ENCODE data around the gene ADNP2.

DNA sequence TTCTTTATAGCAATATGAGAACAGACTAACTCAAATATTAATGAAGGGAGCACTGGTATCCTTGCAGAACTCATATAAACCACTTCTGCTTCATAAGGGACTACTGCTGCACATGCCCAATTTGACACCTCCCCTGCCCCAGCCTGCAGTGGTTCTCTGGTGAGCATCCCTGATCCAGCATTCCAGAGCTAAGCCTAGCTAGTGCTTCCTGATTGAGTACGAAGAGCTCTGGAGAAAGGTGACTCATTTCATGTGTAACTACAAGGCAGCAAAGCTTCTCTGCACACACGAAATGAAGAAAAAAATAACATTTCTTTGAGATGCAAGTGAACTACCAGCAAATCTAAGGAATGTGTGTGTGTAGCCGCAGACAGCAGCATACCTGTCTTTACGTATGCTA, 22.8 kb upstream of the ADNP2 start:
- TF ChIP-seq, protein P1, sequence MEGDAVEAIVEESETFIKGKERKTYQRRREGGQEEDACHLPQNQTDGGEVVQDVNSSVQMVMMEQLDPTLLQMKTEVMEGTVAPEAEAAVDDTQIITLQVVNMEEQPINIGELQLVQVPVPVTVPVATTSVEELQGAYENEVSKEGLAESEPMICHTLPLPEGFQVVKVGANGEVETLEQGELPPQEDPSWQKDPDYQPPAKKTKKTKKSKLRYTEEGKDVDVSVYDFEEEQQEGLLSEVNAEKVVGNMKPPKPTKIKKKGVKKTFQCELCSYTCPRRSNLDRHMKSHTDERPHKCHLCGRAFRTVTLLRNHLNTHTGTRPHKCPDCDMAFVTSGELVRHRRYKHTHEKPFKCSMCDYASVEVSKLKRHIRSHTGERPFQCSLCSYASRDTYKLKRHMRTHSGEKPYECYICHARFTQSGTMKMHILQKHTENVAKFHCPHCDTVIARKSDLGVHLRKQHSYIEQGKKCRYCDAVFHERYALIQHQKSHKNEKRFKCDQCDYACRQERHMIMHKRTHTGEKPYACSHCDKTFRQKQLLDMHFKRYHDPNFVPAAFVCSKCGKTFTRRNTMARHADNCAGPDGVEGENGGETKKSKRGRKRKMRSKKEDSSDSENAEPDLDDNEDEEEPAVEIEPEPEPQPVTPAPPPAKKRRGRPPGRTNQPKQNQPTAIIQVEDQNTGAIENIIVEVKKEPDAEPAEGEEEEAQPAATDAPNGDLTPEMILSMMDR (IDR thresholded peaks at IDR 0.05): no peak
- TF ChIP-seq POLR2AphosphoS5 (IDR thresholded peaks at IDR 0.05; ENCODE audit: low read depth, low read length): no peak
- TF ChIP-seq, protein P2, sequence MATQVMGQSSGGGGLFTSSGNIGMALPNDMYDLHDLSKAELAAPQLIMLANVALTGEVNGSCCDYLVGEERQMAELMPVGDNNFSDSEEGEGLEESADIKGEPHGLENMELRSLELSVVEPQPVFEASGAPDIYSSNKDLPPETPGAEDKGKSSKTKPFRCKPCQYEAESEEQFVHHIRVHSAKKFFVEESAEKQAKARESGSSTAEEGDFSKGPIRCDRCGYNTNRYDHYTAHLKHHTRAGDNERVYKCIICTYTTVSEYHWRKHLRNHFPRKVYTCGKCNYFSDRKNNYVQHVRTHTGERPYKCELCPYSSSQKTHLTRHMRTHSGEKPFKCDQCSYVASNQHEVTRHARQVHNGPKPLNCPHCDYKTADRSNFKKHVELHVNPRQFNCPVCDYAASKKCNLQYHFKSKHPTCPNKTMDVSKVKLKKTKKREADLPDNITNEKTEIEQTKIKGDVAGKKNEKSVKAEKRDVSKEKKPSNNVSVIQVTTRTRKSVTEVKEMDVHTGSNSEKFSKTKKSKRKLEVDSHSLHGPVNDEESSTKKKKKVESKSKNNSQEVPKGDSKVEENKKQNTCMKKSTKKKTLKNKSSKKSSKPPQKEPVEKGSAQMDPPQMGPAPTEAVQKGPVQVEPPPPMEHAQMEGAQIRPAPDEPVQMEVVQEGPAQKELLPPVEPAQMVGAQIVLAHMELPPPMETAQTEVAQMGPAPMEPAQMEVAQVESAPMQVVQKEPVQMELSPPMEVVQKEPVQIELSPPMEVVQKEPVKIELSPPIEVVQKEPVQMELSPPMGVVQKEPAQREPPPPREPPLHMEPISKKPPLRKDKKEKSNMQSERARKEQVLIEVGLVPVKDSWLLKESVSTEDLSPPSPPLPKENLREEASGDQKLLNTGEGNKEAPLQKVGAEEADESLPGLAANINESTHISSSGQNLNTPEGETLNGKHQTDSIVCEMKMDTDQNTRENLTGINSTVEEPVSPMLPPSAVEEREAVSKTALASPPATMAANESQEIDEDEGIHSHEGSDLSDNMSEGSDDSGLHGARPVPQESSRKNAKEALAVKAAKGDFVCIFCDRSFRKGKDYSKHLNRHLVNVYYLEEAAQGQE (IDR thresholded peaks at IDR 0.05; ENCODE audit: insufficient read depth in 1 of 2, low read depth in 2 of 2, low read length in 1 of 2): no peak
- no peak for TF ChIP-seq TCF7L2 (IDR thresholded peaks at IDR 0.05; ENCODE audit: low read depth, low read length)
